Measurements from ENCODE around the gene SNIP1.
A peak's percentile ranks its signal among the peaks of the same experiment; 100 is the strongest.
"Not testable (repeated sequence)": the region's sequence is repeated elsewhere in the genome, so short reads cannot be mapped to it uniquely, and the experiment has no call there.

The SNIP1 gene

GRCh38 chr1:37553927-37554808 is at the start of gene SNIP1:
SNIP1 (minus strand) TSS chr1:37554293; CDS start chr1:37554229, 64 bp downstream.
- Histone ChIP-seq H3K4me3 (ENCODE audit: low read depth, low read length) (peak within 1 kb of the TSS; percentile 93), H2AFZ (ENCODE audit: low read length, unreplicated experiment) (peak within 1 kb of the TSS; percentile 8), H3K4me1 (ENCODE audit: control insufficient read depth, insufficient read depth, low read length, unreplicated experiment) (peaks cover 34% of the 10 kb centered on the region), H3K36me3 (ENCODE audit: insufficient read depth, low read length) (no peaks in the 10 kb centered on the region; the same call in 1 of the 2 replicates), H3K79me2 (ENCODE audit: control insufficient read depth, insufficient read depth, low read length, unreplicated experiment) (peaks cover 40% of the 10 kb centered on the region), H3K27ac (ENCODE audit: low read depth, low read length) (peak within 1 kb of the TSS; percentile 62), H3K27me3 (ENCODE audit: insufficient read depth, low read length) (no peaks in the 10 kb centered on the region)

DNA sequence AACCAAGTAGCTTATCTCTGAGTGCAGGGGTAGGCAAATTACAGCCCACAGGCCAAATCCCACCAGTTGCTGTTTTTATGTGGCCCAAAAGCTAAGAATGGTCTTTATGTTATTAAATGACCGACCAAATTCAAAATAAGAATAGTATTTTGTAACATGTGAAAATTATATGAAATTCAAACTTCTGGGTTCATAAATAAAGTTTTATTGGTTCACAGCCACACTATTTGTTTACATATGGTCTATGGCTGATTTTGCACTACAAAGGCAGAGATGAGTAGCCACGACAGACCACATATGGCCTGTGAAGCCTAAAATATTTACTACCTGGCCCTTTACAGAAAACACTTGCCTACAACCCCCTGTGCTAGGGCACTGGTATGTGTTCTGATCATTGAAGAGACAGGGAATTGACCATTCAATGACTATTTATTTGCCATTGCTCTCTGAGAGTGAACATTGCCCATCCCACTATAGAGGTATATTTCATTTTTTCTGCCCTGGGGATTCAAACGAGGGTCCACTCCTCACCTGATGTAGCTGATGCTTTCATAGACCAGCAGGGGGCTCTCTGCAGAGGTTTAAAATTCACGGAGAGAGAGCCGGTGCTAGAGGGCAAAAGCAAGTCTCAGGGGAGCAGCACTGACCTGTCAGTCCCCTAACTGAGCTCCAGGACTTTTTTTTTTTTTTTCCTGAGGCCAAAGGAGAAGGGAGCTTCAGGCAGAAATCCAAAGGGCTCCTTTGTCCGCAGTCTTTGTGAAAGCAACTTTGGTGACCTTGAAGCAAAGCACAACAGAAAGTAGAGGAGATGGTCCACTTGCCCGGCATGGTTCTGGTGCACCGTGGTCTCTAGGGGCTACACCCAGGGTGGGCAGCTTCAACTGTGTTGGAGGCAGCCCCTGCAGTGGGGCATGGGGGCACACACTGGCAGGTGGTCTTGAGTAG is 48.9 kb upstream of the SNIP1 start:
- Histone ChIP-seq H3K27me3 (ENCODE audit: insufficient read depth, low read length) (peaks cover 9% of the 10 kb centered on the region), H3K36me3 (ENCODE audit: insufficient read depth, low read length) (no peaks in the 10 kb centered on the region), H3K4me1 (ENCODE audit: control insufficient read depth, insufficient read depth, low read length, unreplicated experiment) (no peaks in the 10 kb centered on the region), H3K79me2 (ENCODE audit: control insufficient read depth, insufficient read depth, low read length, unreplicated experiment) (no peaks in the 10 kb centered on the region), H3K27ac (ENCODE audit: low read depth, low read length) (no peak overlapping the region), H2AFZ (ENCODE audit: low read length, unreplicated experiment) (no peak overlapping the region), H3K4me3 (ENCODE audit: low read depth, low read length) (no peak overlapping the region)

GRCh38 chr1:37601441-37601840 is 47.3 kb upstream of the SNIP1 start:
- Histone ChIP-seq H3K4me3 (ENCODE audit: low read depth, low read length) (no peak overlapping the region), H3K27ac (ENCODE audit: low read depth, low read length) (no peak overlapping the region), H2AFZ (ENCODE audit: low read length, unreplicated experiment) (no peak overlapping the region), H3K4me1 (ENCODE audit: control insufficient read depth, insufficient read depth, low read length, unreplicated experiment) (no peaks in the 10 kb centered on the region), H3K36me3 (ENCODE audit: insufficient read depth, low read length) (no peaks in the 10 kb centered on the region), H3K27me3 (ENCODE audit: insufficient read depth, low read length) (no peaks in the 10 kb centered on the region), H3K79me2 (ENCODE audit: control insufficient read depth, insufficient read depth, low read length, unreplicated experiment) (no peaks in the 10 kb centered on the region)

DNA sequence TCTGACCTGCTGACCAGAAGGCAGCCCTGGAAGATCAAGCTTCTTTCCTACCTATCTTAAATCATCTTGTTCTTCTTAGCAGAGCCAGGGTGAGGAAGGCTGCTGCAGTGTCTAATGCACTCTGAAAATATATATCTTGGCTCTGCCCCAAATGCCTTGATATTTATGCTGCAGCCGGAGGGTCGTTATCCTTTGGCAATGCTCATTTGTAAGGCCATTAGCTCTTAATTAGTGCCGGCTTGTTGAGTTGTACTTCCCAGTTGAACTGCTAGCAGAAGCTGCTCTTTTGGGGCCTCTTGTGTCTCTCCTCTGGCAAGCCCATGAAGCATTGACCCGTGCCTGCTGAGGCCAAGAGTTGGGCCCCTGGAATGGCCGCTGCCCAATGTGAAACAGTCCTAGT is 45.8 kb upstream of the SNIP1 start:
- Histone ChIP-seq H3K4me1 (ENCODE audit: control insufficient read depth, insufficient read depth, low read length, unreplicated experiment) (no peaks in the 10 kb centered on the region), H3K4me3 (ENCODE audit: low read depth, low read length) (no peak overlapping the region), H3K27me3 (ENCODE audit: insufficient read depth, low read length) (no peaks in the 10 kb centered on the region), H3K27ac (ENCODE audit: low read depth, low read length) (no peak overlapping the region), H3K79me2 (ENCODE audit: control insufficient read depth, insufficient read depth, low read length, unreplicated experiment) (peaks cover 7% of the 10 kb centered on the region), H3K36me3 (ENCODE audit: insufficient read depth, low read length) (no peaks in the 10 kb centered on the region), H2AFZ (ENCODE audit: low read length, unreplicated experiment) (no peak overlapping the region)

DNA sequence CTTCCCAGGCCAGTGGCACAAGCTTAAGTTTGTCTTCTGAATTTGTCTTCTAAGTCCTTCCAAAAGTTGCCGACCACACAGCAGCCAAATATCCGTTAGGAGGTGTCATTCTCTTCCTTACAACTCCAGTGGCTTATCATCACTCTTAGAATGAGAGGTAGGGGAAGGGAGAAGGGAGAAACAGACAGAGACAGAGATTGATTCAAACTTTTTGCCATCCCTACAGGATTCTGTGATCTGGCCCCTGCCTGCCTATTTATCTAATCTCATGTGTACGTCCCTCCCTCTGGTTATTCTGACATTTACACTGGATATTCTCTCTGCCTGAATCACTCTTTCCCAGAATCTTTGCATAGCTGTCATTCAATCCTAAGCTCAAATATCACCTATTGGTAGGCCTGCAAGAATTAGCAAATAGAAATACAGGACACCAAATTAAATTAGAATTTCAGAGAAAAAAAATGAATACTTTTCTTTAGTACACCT is 42.1 kb upstream of the SNIP1 start:
- Histone ChIP-seq H3K4me1 (ENCODE audit: control insufficient read depth, insufficient read depth, low read length, unreplicated experiment) (peaks cover 14% of the 10 kb centered on the region), H3K79me2 (ENCODE audit: control insufficient read depth, insufficient read depth, low read length, unreplicated experiment) (peaks cover 40% of the 10 kb centered on the region), H3K36me3 (ENCODE audit: insufficient read depth, low read length) (peaks cover 18% of the 10 kb centered on the region), H2AFZ (ENCODE audit: low read length, unreplicated experiment) (peak overlapping the region; percentile 92), H3K4me3 (ENCODE audit: low read depth, low read length) (peak overlapping the region; percentile 90), H3K27me3 (ENCODE audit: insufficient read depth, low read length) (no peaks in the 10 kb centered on the region), H3K27ac (ENCODE audit: low read depth, low read length) (peak overlapping the region; percentile 40; the same call in 1 of the 2 replicates)

DNA sequence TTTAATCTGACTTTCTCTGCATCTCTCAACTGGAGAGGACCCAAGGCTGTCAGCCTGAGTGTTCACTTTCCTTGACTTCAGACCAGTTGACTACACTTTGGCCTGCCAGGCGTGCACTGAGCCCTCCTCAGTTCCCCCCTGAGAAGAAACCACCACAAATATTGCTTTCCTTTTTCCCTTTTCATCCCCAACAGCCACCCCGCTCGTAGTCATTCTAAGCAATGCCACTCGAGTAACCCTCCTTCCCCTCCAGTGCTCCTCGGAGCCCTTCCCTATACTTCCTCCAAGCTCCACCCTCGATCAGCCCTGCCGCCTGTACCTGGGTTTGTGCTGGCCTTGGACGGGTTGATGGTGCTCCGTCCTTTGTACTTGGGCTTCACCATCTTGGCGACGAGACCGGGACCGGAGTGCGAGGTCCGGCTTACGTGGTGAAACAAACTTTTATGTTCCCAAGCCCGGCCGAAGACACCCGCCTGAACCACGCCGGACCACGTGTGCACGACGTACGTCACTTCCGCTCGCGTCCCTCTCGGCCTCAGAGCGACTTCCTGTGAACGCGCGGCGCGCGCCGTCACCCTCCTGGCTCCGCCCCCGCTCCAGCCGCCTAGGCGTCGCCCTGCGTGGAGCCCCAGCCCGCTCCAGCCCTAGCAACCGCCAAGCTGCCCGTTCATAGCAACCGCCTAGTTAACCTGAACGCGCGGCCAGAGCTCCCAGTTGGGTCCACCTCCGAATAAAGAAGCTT is 41.5 kb upstream of the SNIP1 start, which contains the start of gene GNL2:
Gene GNL2 (minus strand): TSS at position 498 of the 742 bp plus-strand sequence. CDS start 115 bp downstream, at position 383.
- H2AFZ ChIP-seq (ENCODE audit: low read length, unreplicated experiment): peak within 1 kb of the TSS; percentile 92
- peak within 1 kb of the TSS; percentile 70 for H3K27ac ChIP-seq (ENCODE audit: low read depth, low read length)
- no peaks in the 10 kb centered on the region for H3K27me3 ChIP-seq (ENCODE audit: insufficient read depth, low read length)
- peaks cover 18% of the 10 kb centered on the region for H3K36me3 ChIP-seq (ENCODE audit: insufficient read depth, low read length)
- peaks cover 14% of the 10 kb centered on the region for H3K4me1 ChIP-seq (ENCODE audit: control insufficient read depth, insufficient read depth, low read length, unreplicated experiment)
- H3K79me2 ChIP-seq (ENCODE audit: control insufficient read depth, insufficient read depth, low read length, unreplicated experiment): peaks cover 46% of the 10 kb centered on the region
- H3K4me3 ChIP-seq (ENCODE audit: low read depth, low read length): peak within 1 kb of the TSS; percentile 90

DNA sequence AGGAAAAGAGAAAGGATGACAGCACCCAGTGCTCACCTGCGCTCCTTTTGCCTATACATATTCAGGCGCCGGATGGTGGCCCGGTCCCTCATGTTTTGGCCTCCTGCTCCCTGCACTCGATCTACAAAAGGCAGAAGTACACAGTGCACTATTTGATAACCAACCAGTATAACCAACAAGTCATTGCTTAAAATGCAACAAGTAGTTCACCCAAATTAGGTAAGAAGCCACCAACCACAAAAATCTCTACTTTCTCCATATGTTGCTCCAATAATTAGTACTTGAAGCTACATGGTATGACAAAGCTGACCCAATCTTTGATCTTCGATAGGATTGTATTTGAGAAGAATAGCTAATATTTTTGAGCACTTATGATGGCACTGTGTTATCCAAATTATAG is 39.6 kb upstream of the SNIP1 start:
- peaks cover 14% of the 10 kb centered on the region for H3K4me1 ChIP-seq (ENCODE audit: control insufficient read depth, insufficient read depth, low read length, unreplicated experiment)
- H3K36me3 ChIP-seq (ENCODE audit: insufficient read depth, low read length): peaks cover 23% of the 10 kb centered on the region
- peaks cover 46% of the 10 kb centered on the region for H3K79me2 ChIP-seq (ENCODE audit: control insufficient read depth, insufficient read depth, low read length, unreplicated experiment)
- no peak overlapping the region for H3K27ac ChIP-seq (ENCODE audit: low read depth, low read length)
- peak overlapping the region; percentile 90 for H3K4me3 ChIP-seq (ENCODE audit: low read depth, low read length)
- H3K27me3 ChIP-seq (ENCODE audit: insufficient read depth, low read length): no peaks in the 10 kb centered on the region
- no peak overlapping the region for H2AFZ ChIP-seq (ENCODE audit: low read length, unreplicated experiment)

DNA sequence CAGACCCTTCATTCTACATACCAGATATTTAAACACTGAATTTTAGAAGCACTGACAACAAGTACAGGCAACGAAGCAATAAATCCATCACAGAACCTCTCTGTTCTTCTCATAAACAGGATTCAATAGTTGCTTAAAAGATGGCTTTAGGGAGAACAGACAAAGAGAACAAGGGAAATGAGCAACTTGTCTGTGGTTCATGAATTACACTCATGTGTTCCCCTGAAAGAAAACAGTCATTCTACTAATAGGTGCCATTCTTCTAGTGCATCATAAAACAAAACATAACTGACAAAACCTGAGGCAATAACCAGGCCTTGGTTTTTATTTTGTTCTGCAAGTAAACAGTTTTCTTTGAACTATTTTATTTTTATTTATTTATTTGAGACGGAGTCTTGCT is 34.8 kb upstream of the SNIP1 start:
- peaks cover 34% of the 10 kb centered on the region for H3K79me2 ChIP-seq (ENCODE audit: control insufficient read depth, insufficient read depth, low read length, unreplicated experiment)

GRCh38 chr1:37584544-37584943 is 30.5 kb upstream of the SNIP1 start:
- not testable (repeated sequence) for H3K4me1 ChIP-seq (ENCODE audit: control insufficient read depth, insufficient read depth, low read length, unreplicated experiment); H2AFZ ChIP-seq (ENCODE audit: low read length, unreplicated experiment); H3K4me3 ChIP-seq (ENCODE audit: low read depth, low read length); H3K79me2 ChIP-seq (ENCODE audit: control insufficient read depth, insufficient read depth, low read length, unreplicated experiment); H3K27me3 ChIP-seq (ENCODE audit: insufficient read depth, low read length); H3K27ac ChIP-seq (ENCODE audit: low read depth, low read length)
- peaks cover 38% of the 10 kb centered on the region for H3K36me3 ChIP-seq (ENCODE audit: insufficient read depth, low read length)

More for the DNA sequence above, 34.8 kb upstream of the SNIP1 start:
- Histone ChIP-seq H3K27ac (ENCODE audit: low read depth, low read length) (no peak overlapping the region), H2AFZ (ENCODE audit: low read length, unreplicated experiment) (no peak overlapping the region), H3K36me3 (ENCODE audit: insufficient read depth, low read length) (peaks cover 39% of the 10 kb centered on the region), H3K4me3 (ENCODE audit: low read depth, low read length) (no peak overlapping the region), H3K27me3 (ENCODE audit: insufficient read depth, low read length) (no peaks in the 10 kb centered on the region), H3K4me1 (ENCODE audit: control insufficient read depth, insufficient read depth, low read length, unreplicated experiment) (peaks cover 6% of the 10 kb centered on the region)

DNA sequence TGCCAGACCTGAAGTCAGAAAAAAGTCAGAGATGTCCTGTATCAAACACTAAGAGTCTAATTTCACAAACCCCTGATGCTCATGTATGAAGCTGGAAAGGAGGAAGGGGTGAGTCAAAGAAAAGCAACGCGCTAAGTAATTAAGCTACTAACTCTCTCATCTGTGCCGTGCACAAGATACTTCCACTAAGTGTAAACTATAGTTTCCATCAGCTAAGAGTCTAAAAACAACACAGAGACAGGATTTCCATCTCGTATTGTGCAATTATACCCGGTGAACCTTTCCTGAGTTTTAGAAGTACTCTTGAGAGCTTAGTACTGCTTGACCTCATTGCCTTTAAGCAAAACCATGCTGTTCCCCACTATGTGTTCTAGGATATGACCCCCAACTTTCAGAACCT is 21.6 kb upstream of the SNIP1 start:
- Histone ChIP-seq H3K4me1 (ENCODE audit: control insufficient read depth, insufficient read depth, low read length, unreplicated experiment) (peaks cover 32% of the 10 kb centered on the region), H3K4me3 (ENCODE audit: low read depth, low read length) (peak overlapping the region; percentile 54), H2AFZ (ENCODE audit: low read length, unreplicated experiment) (no peak overlapping the region), H3K27me3 (ENCODE audit: insufficient read depth, low read length) (no peaks in the 10 kb centered on the region), H3K79me2 (ENCODE audit: control insufficient read depth, insufficient read depth, low read length, unreplicated experiment) (no peaks in the 10 kb centered on the region), H3K36me3 (ENCODE audit: insufficient read depth, low read length) (peaks cover 56% of the 10 kb centered on the region), H3K27ac (ENCODE audit: low read depth, low read length) (peak overlapping the region; percentile 92)

Data from ACC112 (cell line).